ENCODE data around the gene PFKFB3. TPM values are rescaled to one million over a fixed set of nuclear protein-coding genes. Genes with fewer than 3 reads are reported as not detected.
"Not testable (repeated sequence)": the region's sequence is repeated elsewhere in the genome, so short reads cannot be mapped to it uniquely, and the experiment has no call there.

Gene PFKFB3
- total RNA-seq, 4 donors from 2014 or later, result 56.4 to 77.4 (median 69.2) TPM

DNA sequence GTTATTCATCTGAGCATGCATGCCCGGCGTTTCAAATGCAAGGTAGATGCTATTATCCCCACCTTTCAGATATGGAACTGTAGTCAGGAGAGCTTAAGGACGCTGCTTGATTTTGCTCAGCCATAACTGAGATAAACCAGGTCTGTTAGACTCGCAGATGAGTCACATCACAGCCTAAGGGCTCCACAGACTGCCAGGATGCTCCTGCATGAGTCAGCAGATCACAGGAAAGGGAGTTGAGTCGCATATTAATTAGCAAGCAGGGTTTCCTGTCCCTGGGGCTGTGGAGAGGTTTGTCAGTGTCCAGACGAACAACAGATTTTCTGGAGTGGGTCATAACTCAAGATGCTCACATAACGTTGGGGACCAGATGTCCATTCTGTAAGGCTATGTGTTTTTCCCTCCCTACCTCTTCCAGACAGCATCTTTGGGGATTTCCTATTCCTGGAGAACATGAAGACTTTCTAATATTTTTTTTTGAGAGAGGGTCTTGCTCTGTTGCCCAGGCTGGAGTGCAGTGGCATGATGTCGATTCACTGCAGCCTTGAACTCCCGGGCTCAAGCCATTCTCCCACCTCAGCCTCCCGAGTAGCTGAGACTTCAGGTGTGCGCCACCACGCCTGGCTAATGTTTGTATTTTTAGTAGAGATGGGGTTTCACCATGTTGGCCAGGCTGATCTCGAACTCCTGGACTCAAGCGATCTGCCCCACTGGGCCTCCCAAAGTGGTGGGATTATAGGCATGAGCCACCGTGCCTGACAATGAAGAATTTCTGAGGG lies 36.7 kb downstream of the PFKFB3 start:
- intact Hi-C loops (cut with DNase I; ENCODE audit: low total_unique reads), result no loop called here
- TF ChIP-seq POLR2A (IDR thresholded peaks at IDR 0.05), result no peak
- TF ChIP-seq, protein P1, sequence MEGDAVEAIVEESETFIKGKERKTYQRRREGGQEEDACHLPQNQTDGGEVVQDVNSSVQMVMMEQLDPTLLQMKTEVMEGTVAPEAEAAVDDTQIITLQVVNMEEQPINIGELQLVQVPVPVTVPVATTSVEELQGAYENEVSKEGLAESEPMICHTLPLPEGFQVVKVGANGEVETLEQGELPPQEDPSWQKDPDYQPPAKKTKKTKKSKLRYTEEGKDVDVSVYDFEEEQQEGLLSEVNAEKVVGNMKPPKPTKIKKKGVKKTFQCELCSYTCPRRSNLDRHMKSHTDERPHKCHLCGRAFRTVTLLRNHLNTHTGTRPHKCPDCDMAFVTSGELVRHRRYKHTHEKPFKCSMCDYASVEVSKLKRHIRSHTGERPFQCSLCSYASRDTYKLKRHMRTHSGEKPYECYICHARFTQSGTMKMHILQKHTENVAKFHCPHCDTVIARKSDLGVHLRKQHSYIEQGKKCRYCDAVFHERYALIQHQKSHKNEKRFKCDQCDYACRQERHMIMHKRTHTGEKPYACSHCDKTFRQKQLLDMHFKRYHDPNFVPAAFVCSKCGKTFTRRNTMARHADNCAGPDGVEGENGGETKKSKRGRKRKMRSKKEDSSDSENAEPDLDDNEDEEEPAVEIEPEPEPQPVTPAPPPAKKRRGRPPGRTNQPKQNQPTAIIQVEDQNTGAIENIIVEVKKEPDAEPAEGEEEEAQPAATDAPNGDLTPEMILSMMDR (IDR thresholded peaks at IDR 0.05), result no peak
- no peak overlapping the region for H3K4me3 ChIP-seq (ENCODE audit: low read depth, poor library complexity, severe bottlenecking)
- 56 to 63% methylated on average over 15 of the region's 15 CpGs for WGBS, 2 donors
- peak; percentile 62 to 76 for DNase-seq (ENCODE audit: low spot score in 2 of 2)

DNA sequence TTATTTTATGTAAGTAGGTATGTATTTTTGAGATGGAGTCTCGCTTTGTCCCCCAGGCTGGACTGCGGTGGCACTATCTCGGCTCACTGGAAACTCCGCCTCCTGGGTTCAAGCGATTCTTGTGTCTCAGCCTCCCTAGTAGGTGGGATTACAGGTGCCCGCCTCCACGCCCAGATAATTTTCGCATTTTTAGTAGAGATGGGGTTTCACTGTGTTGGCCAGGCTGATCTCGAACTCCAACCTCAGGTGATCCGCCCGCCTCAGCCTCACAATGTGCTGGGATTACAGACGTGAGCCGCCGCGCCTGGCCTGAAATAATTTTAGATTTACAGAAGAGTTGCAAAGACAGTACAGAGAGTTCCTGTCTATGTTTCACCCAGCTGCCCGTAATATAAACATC lies 37.5 kb downstream of the PFKFB3 start:
- 96 to 97% methylated on average over 16 of the region's 16 CpGs for WGBS, 2 donors
- intact Hi-C loops (cut with DNase I; ENCODE audit: low total_unique reads), result loop anchor here (1.0 kb wide), 1 partner anchor 36 kb away; no protein-coding TSS in a partner anchor
- peak in 1 of 2 donors; percentile 82 for DNase-seq (ENCODE audit: low spot score in 2 of 2)
- no peak for TF ChIP-seq POLR2A (IDR thresholded peaks at IDR 0.05)
- TF ChIP-seq, protein P1 (IDR thresholded peaks at IDR 0.05), result no peak
- no peak overlapping the region for H3K4me3 ChIP-seq (ENCODE audit: low read depth, poor library complexity, severe bottlenecking)

DNA sequence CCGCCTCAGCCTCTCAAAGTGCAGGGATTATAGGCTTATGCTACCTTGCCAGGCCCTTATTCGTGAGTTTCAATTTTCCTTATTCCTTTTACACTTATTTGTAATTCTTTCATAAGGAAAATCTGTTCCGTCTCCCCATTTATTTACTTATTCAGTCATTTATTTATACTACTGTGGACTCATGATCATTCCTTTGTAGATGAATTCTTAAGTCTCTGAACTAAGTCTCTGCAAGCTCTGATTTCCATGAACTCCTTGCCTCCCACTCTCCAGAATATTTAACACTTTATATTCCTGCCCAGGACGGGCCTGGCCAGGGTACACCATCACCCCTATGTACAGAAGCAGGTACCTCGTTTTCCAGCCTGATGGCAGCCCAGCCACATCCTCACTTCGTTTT lies 39.4 kb downstream of the PFKFB3 start:
- intact Hi-C loops (cut with DNase I; ENCODE audit: low total_unique reads), result no loop called here
- TF ChIP-seq, protein P1 (IDR thresholded peaks at IDR 0.05), result no peak
- TF ChIP-seq POLR2A (IDR thresholded peaks at IDR 0.05), result no peak
- DNase-seq (ENCODE audit: low spot score in 2 of 2), result no peak
- no peak overlapping the region for H3K4me3 ChIP-seq (ENCODE audit: low read depth, poor library complexity, severe bottlenecking)
- WGBS, 2 donors, result 83 to 89% methylated on average over 6 of the region's 6 CpGs

DNA sequence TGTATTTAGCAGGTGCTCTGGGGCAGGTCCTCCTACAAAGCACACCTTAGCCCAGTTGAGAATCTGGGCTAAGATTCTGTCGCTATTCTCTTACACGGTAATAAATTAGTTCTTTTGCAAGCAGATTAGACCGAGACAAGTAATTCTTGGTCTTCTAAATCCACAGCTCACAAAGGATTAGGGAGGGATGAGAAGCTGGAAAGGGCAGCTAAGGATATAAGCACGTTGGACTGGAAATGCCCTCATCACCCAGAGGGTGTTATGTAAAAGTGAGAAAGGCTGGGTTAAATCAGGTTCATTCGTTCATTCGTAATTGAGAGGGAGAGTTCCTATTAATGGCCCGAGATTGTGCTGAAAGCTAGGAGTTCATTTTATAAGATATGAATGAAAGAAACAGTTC lies 41.8 kb downstream of the PFKFB3 start:
- intact Hi-C loops (cut with DNase I; ENCODE audit: low total_unique reads), result no loop called here
- WGBS, 2 donors, result 87 to 93% methylated on average over 7 of the region's 7 CpGs

DNA sequence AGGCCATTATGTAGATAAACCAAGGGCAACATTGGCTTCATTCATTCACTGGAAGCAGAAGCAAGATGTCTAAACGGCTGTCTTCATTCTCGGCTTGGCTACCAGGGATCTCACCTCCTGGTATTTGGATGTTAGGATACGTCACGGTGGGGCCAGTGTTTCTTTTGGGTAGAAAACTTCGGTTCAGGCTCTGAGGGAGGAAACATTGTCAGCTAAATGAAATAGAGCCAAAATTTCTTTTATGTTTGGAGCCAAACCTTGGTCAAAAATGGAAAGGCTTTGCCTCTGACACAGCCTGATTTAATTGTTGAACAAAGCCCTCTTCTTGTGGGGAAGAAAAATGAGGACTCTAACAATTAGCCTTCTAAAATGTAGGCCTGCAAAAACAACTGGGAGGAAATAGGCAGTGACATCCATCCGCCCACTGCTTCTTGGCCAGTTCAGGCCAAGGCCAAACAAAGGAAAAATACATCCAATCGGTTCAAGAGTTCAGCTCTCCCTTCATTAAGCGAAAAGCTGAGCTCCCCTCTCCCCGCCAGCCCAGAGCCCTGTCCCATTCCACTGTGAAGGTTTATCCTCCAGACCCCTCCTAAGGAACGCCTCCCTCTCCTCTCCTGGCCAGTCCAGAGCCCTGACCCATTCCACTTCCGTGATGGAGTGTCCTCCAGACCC lies 44.4 kb downstream of the PFKFB3 start:
- intact Hi-C loops (cut with DNase I; ENCODE audit: low total_unique reads), result no loop called here
- WGBS, 2 donors, result 73 to 86% methylated on average over 11 of the region's 11 CpGs
- no peak for TF ChIP-seq POLR2A (IDR thresholded peaks at IDR 0.05)
- no peak for DNase-seq (ENCODE audit: low spot score in 2 of 2)
- no peak overlapping the region for H3K4me3 ChIP-seq (ENCODE audit: low read depth, poor library complexity, severe bottlenecking)

More for the DNA sequence above, 41.8 kb downstream of the PFKFB3 start:
- no peak for TF ChIP-seq POLR2A (IDR thresholded peaks at IDR 0.05)
- TF ChIP-seq, protein P1 (IDR thresholded peaks at IDR 0.05), result no peak
- no peak for DNase-seq (ENCODE audit: low spot score in 2 of 2)
- no peak overlapping the region for H3K4me3 ChIP-seq (ENCODE audit: low read depth, poor library complexity, severe bottlenecking)

DNA sequence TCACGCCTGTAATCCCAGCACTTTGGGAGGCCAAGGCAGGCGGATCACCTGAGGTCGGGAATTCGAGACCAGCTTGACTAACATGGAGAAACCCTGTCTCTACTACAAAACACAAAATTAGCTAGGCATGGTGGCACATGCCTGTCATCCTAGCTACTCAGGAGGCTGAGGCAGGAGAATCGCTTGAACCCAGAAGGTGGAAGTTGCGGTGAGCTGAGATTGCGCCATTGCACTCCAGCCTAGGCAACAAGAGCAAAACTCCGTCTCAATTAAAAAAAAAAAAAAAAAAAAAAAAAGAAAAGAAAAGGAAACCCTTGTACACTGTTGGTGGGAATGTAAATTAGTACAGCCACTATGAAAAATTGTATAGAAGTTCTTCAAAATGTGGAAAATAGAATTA lies 46.2 kb downstream of the PFKFB3 start:
- H3K4me3 ChIP-seq (ENCODE audit: low read depth, poor library complexity, severe bottlenecking); intact Hi-C loops (cut with DNase I; ENCODE audit: low total_unique reads): not testable (repeated sequence)
- DNase-seq (ENCODE audit: low spot score in 2 of 2), result peak in 1 of 2 donors; percentile 10
- 93 to 95% methylated on average over 8 of the region's 8 CpGs for WGBS, 2 donors
